Activated T-helper 1 cell treated with anti-CD3 and anti-CD28 coated beads, Interleukin-12 subunit alpha, Interleukin-12 subunit beta, Interleukin-2, Interleukin-4 antibody, amounts not matched to agents 30 ng/mL and 10 ng/mL and 1 ng/mL, durations not matched to agents 14 hours and 24 hours and 36 hours (primary cell): ENCODE measurements around the gene ADAM10. TPM values are rescaled to one million over a fixed set of nuclear protein-coding genes. Genes with fewer than 3 reads are reported as not detected.
"Not testable (repeated sequence)": the region's sequence is repeated elsewhere in the genome, so short reads cannot be mapped to it uniquely, and the experiment has no call there.

ENCODE experiments used
- DNase-seq: peaks from one replicate; pipeline ENCODE4 v3.0.0; 2021; ENCODE audit warnings: low spot score
- H3K27ac Mint-ChIP-seq: one replicate; pipeline ENCODE4 v1.8.0; 2021; ENCODE audit warnings: mild to moderate bottlenecking, mixed read lengths
- H3K27me3 Mint-ChIP-seq: one replicate; pipeline ENCODE4 v1.8.0; 2022; ENCODE audit warnings: mild to moderate bottlenecking, moderate library complexity, mixed read lengths; ENCODE audit not compliant: insufficient read depth
- H3K36me3 Mint-ChIP-seq: one replicate; pipeline ENCODE4 v1.8.0; 2021; ENCODE audit warnings: low read depth, mixed read lengths
- H3K4me1 Mint-ChIP-seq: one replicate; pipeline ENCODE4 v1.8.0; 2021; ENCODE audit warnings: low read depth, mixed read lengths
- H3K4me3 Mint-ChIP-seq: one replicate; pipeline ENCODE4 v1.8.0; 2021; ENCODE audit warnings: mild to moderate bottlenecking, moderate library complexity, mixed read lengths
- H3K9me3 Mint-ChIP-seq: one replicate; pipeline ENCODE4 v1.8.0; 2021; ENCODE audit warnings: mixed read lengths
- intact Hi-C: fragments of 100-400 bp; cut with micrococcal nuclease; formaldehyde crosslinking; loops from one replicate; pipeline ENCODE4 v1.15.1; 2024
- total RNA-seq: library from RNA; stranded (reverse); gene quantifications from 2 replicates; pipeline ENCODE4 v1.2.3, GENCODE V29; 2022

The ADAM10 gene
- total RNA-seq, 1 donor from 2014 or later, result 98.7 TPM

DNA sequence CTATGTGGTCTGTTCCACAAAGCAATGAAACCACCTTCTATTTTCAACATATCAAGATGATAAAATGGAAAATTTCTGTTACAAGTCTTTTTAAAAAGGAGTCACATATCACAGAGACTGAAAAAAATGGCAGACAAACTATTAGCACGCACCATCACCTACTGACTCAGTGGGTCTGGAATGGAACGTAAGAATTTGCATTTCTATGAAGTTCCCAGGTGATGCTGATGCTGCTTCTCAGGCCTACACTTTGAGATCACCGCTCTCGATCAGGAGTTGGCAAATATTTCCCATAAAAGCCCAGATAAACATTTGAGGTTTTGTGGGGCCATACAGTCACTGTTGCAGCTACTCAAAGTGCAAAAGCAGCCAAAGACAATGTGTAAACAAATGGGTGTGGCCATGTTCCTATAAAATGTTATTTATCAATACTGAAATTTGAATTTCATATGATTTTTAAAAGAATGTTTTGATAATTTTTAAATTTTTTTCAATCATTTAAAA lies 142.9 kb downstream of the ADAM10 start:
- H3K9me3 Mint-ChIP-seq, result no peaks in the 10 kb centered on the region
- peaks cover 55% of the 10 kb centered on the region for H3K36me3 Mint-ChIP-seq
- peaks cover 49% of the 10 kb centered on the region for H3K4me1 Mint-ChIP-seq
- no peak for DNase-seq
- intact Hi-C loops, result no loop called here
- H3K27me3 Mint-ChIP-seq, result no peaks in the 10 kb centered on the region
- no peak overlapping the region for H3K4me3 Mint-ChIP-seq
- H3K27ac Mint-ChIP-seq, result no peak overlapping the region

DNA sequence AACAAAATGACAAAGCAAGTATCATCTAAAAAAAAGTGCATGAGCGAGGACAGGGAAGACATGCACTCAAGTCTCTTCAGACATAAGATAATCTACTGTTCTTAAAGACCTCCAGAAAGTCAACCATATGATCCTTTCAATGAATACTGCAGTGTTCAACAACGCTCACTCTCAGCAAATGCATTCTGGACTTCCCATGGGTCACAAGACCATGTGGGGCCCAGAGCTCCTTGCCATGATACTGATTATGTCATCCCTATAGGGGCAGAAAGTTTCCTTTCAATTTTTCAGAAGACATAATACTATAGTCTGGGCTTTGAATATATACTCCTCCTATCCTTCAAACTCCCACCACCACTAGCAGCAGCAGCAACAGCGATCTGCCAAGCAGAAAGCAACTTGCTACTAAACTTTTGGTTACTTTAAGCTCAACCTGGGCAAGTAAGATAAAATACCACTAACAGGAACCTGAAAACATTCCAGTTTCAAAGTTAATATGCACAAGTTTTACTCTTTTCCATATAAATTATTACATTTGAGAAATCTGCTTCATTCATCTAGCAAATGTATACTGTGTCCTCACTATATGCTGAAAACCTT lies 143.5 kb downstream of the ADAM10 start:
- H3K27me3 Mint-ChIP-seq, result no peaks in the 10 kb centered on the region
- intact Hi-C loops, result no loop called here
- no peak for DNase-seq
- H3K4me3 Mint-ChIP-seq, result no peak overlapping the region
- no peak overlapping the region for H3K27ac Mint-ChIP-seq
- peaks cover 46% of the 10 kb centered on the region for H3K4me1 Mint-ChIP-seq
- peaks cover 56% of the 10 kb centered on the region for H3K36me3 Mint-ChIP-seq
- H3K9me3 Mint-ChIP-seq, result no peaks in the 10 kb centered on the region

DNA sequence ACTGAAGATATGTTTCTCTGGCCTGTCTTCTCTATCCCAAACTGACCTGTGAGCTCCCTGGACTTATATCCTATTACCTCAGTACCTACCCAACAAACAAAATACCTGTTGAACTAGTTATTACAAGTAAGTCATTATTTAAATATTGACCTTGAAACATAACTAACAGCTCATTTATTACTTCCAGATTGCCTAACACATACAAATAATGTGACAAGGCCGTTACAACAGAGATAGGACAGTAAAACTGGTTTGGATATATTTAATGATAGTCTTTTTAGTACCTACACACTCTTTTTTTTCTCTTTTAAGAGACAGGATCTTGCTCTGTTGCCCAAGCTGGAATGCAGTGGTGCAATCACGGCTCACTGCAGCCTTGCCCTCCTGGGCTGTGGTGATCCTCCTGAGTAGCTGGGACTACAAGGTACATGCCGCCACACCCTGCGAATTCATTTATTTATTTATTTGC lies 145.0 kb downstream of the ADAM10 start:
- Mint-ChIP-seq H3K9me3 (peaks cover under 1% of the 10 kb centered on the region), H3K36me3 (peaks cover 48% of the 10 kb centered on the region), H3K27me3 (no peaks in the 10 kb centered on the region), H3K27ac (no peak overlapping the region), H3K4me3 (no peak overlapping the region), H3K4me1 (peaks cover 41% of the 10 kb centered on the region)
- no peak for DNase-seq
- intact Hi-C loops, result no loop called here

DNA sequence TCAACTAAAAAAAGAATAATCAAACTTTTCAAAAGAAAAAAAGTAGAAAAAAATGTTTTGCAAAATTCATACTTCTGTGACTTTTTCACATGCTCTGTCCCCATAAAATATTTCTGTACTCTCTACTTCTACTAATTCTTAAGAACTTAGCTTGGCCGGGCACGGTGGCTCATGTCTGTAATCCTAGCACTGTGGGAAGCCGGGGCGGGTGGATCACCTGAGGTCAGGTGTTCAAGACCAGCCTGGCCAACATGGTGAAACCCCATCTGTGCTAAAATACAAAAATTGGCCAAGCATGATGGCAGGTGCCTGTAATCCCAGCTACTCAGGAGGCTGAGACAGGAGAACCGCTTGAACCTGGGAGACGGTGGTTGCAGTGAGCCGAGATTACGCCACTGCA lies 145.6 kb downstream of the ADAM10 start:
- H3K27ac Mint-ChIP-seq, H3K4me3 Mint-ChIP-seq, H3K27me3 Mint-ChIP-seq, H3K9me3 Mint-ChIP-seq, DNase-seq, intact Hi-C loops: not testable (repeated sequence)
- Mint-ChIP-seq H3K4me1 (peaks cover 35% of the 10 kb centered on the region), H3K36me3 (peaks cover 45% of the 10 kb centered on the region)

DNA sequence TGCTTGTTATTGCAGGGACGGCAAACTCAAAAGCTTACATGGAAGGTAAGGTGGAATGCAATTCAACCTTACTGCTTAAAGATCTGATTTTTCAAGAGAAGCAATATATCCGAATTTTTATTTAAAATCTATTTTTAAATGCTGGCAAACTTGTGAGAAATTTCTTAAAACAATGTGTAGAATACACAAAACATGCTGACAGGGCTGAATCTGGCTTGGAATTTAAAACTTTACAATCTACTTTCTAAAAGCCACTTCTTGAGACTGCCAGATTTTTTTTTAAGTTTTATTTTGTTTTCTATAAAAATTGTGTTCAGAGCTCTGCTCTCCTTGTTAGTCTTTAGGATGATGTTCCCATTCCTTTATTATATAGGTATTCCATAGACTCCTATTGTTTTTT lies 146.7 kb downstream of the ADAM10 start:
- Mint-ChIP-seq H3K36me3 (peaks cover 42% of the 10 kb centered on the region), H3K27ac (no peak overlapping the region), H3K4me3 (no peak overlapping the region), H3K4me1 (peaks cover 33% of the 10 kb centered on the region), H3K27me3 (no peaks in the 10 kb centered on the region), H3K9me3 (peaks cover 3% of the 10 kb centered on the region)
- DNase-seq, result no peak
- intact Hi-C loops, result no loop called here

DNA sequence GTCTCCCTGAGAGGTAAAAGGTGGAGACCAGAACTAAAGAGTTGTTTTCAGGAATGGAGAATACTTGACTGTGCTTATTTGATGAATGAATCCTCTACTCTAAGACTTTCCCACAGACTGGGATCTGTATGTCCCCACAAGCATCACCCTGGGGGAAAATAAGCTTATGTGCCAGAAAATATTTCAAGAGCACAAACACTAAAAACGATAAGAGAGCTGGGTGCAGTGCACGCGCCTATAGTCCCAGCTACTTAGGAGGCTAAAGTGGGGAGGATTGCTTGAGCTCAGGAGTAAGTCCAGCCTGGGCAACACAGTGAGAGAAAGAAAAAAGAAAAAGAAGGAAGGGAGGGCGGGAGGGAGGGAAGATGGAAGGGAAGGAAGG lies 150.7 kb downstream of the ADAM10 start:
- no peak for DNase-seq
- Mint-ChIP-seq H3K27ac (no peak overlapping the region), H3K4me3 (no peak overlapping the region), H3K4me1 (peaks cover 39% of the 10 kb centered on the region), H3K9me3 (peaks cover 3% of the 10 kb centered on the region), H3K27me3 (no peaks in the 10 kb centered on the region), H3K36me3 (peaks cover 40% of the 10 kb centered on the region)
- intact Hi-C loops, result no loop called here

DNA sequence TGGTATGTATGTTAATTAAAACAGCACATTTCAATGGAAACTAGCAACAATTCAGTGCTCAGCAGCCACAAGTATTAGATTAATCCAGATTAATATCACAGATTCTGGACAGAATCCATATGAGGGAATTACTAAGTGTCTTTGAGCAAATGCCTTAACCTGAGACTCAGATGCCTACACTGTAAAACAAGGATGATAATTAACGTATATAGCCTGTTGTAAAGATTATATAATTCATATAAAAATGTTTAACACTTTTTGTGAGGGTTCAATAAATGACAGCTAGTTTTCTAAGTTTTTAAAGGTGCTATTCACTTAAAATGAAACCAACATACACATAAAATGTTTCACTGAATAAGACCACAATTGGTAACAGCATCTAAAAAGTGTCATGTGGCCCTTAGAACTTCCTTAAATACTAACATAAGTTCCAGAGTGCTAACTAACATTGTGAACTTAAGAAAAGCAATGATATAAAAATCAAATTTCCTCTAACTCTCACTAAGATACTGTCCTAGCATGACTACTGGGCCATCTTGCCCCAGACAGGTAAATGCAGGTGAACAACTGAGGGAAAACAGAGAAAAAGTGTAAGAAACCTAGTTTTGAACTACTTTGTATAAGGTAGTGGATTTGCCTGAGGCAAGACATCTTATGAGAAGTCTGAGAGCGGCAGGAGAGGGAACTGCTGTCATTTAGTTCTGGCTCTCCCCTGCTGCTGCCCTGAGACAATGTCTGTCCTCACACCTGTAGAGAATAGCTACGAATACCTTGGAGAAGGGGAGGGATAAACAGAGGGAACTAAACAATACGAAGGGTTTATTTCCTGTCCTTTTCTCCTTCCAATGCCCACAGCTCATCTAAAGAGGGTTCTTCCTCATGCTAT lies 151.3 kb downstream of the ADAM10 start:
- Mint-ChIP-seq H3K36me3 (peaks cover 42% of the 10 kb centered on the region), H3K4me1 (peaks cover 39% of the 10 kb centered on the region), H3K4me3 (no peak overlapping the region), H3K9me3 (peaks cover 3% of the 10 kb centered on the region), H3K27ac (no peak overlapping the region), H3K27me3 (no peaks in the 10 kb centered on the region)
- no peak for DNase-seq
- intact Hi-C loops, result no loop called here

DNA sequence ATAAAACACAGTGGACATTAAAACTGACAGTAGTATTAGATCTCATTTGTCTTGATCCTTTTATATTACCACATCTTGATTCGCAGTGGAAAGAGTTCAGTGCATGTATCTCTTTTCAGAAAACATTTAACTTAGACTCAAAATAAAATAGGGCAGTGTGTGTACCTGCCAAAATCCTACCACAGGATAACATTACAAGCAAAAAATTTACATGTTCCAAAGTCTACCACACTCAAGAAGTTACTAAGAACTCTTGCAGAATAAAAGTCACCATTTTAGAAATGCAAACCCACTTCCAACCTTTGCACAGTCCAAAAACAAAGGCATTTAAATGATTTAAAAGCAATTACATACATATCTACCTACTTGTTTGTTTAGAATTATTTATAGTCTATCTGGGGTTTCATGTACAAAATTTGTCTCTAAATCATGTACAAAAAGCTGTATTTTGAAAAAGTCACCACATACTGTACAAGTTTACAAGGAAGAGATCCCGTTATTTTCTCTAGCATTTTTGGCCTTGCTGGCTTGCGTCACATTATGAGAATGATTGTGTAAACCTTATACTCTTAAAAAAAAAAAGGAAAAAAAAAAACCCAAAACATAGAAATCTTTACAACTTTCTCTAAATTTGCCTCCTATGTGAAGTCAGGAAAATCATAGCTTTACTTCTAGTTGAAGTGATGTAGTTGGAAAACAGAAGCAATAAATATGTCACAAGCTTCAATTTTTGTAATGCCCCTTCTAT lies 153.8 kb downstream of the ADAM10 start:
- Mint-ChIP-seq H3K27me3 (no peaks in the 10 kb centered on the region), H3K4me1 (peaks cover 43% of the 10 kb centered on the region), H3K4me3 (no peak overlapping the region), H3K36me3 (peaks cover 45% of the 10 kb centered on the region), H3K27ac (no peak overlapping the region), H3K9me3 (peaks cover 3% of the 10 kb centered on the region)
- intact Hi-C loops, result no loop called here
- no peak for DNase-seq

DNA sequence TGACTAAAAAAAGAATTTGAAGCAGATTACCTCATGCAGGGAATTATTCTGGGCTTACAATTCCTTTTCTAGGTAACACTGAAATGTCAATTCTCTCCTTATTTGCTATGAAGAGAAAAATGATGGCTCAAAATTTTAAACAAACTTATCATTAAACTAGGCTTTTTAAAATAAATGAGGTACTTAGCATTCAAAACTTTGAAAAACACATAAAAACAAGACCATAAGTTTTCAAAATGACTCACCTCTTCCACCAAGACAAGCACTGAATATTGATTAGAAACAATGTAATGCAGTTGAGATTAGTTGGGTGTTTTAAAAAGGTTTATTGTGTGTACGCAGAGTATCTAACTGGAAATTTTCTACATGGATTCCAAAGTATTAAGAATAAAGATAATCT lies 154.6 kb downstream of the ADAM10 start:
- H3K36me3 Mint-ChIP-seq, result peaks cover 45% of the 10 kb centered on the region
- no peak for DNase-seq
- peak overlapping the region; percentile 56 for H3K27ac Mint-ChIP-seq
- H3K4me3 Mint-ChIP-seq, result no peak overlapping the region
- peaks cover 43% of the 10 kb centered on the region for H3K4me1 Mint-ChIP-seq
- no peaks in the 10 kb centered on the region for H3K27me3 Mint-ChIP-seq
- peaks cover 3% of the 10 kb centered on the region for H3K9me3 Mint-ChIP-seq
- intact Hi-C loops, result loop anchor here (5.0 kb wide), 1 partner anchor 48 kb away; no protein-coding TSS in a partner anchor

DNA sequence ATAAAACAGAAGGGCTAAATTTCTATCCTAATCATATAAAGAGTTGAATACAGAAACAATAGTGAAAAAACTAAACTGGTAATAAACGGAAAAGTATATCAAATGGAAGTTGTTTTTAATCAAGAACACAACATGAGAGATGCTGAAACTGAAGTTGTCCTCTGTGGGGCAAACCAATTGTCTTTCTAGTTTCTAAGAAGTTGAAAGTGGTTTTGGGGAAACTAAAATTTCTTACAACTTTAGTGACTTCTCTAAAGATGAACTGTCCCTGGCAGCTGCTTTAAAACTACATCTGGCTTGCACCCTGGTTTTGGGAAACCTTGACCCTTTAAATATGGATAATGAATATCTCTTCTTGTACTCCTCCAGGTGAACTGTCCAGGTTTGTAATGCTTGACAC lies 155.6 kb downstream of the ADAM10 start:
- Mint-ChIP-seq H3K27me3 (no peaks in the 10 kb centered on the region), H3K27ac (peak overlapping the region; percentile 68), H3K4me3 (peak overlapping the region; percentile 15), H3K4me1 (peaks cover 42% of the 10 kb centered on the region), H3K9me3 (no peaks in the 10 kb centered on the region), H3K36me3 (peaks cover 41% of the 10 kb centered on the region)
- intact Hi-C loops, result loop anchor here (5.0 kb wide), 1 partner anchor 47 kb away; no protein-coding TSS in a partner anchor
- no peak for DNase-seq

DNA sequence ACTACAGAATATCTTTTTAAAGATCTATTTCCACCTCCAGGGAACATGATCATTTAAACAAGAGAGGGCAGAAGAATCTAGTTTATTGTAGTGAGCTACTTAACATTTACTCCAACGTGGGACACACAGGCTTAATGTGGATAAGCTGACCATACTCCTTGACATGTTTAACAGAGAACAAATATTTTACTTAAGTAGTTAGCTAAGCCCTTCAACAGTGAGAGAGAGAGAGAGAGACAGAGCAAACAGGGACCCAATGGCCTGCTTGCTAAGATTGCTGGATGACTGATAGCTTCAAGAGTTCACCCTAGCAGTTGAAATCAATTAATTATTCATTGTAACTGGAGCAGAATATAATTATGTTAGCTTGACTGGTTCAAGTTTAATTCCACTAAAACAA lies 158.6 kb downstream of the ADAM10 start:
- DNase-seq, result no peak
- intact Hi-C loops, result loop anchor here (5.0 kb wide), 1 partner anchor 44 kb away; no protein-coding TSS in a partner anchor
- Mint-ChIP-seq H3K36me3 (peaks cover 29% of the 10 kb centered on the region), H3K27me3 (no peaks in the 10 kb centered on the region), H3K4me3 (no peak overlapping the region), H3K27ac (no peak overlapping the region), H3K4me1 (peaks cover 35% of the 10 kb centered on the region), H3K9me3 (no peaks in the 10 kb centered on the region)

DNA sequence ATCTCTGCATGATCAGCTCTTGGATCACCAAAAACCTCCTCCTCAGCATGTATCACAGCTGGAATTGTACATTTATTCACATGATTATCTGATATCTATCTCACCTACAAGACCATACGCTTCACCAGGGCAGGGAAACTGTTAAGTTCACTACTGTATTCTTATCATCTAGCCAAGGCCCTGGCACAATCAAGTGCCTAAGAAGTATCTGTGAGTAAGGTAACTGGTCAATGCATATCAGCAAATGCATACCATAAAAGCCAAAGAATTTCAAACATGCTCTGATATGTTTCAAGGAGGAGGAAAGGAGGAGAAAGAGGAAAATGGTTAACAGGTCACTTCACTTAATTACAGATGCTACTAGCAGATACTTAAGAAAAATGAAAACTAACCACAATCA lies 159.3 kb downstream of the ADAM10 start:
- intact Hi-C loops, result loop anchor here (5.0 kb wide), 1 partner anchor 43 kb away; no protein-coding TSS in a partner anchor
- Mint-ChIP-seq H3K9me3 (no peaks in the 10 kb centered on the region), H3K27ac (no peak overlapping the region), H3K36me3 (peaks cover 27% of the 10 kb centered on the region), H3K4me3 (no peak overlapping the region), H3K4me1 (peaks cover 35% of the 10 kb centered on the region), H3K27me3 (no peaks in the 10 kb centered on the region)
- DNase-seq, result no peak
